DMS153 (cell line): ENCODE measurements around the gene DCTD.

ENCODE experiments used
- DNase-seq: peaks from one replicate; lab custom pipeline; 2025; lab: John Stamatoyannopoulos, UW

DCTD gene

GRCh38 chr4:182917182-182918043 is at the start of gene DCTD:
DCTD (minus strand) TSS chr4:182917386; CDS start chr4:182915568, 1,818 bp downstream.
- peak; percentile 55 for DNase-seq

GRCh38 chr4:182960746-182961145 is 43.6 kb upstream of the DCTD start:
- DNase-seq: no peak

- no peak for DNase-seq
Measured at GRCh38 chr4:182960228-182960627, 43.0 kb upstream of the DCTD start.

GRCh38 chr4:182955411-182955810 is 38.2 kb upstream of the DCTD start:
- no peak for DNase-seq

- no peak for DNase-seq
Measured at GRCh38 chr4:182944484-182945213, 27.5 kb upstream of the DCTD start.

- no peak for DNase-seq
Measured at GRCh38 chr4:182939680-182940079, 22.5 kb upstream of the DCTD start.

GRCh38 chr4:182938205-182938645 is 21.0 kb upstream of the DCTD start:
- DNase-seq: peak; percentile 19

- DNase-seq: no peak
Measured at GRCh38 chr4:182937268-182938204, 20.4 kb upstream of the DCTD start.

- DNase-seq: no peak
Measured at GRCh38 chr4:182932651-182933050, 15.5 kb upstream of the DCTD start.

GRCh38 chr4:182931691-182932345 is 14.6 kb upstream of the DCTD start:
- no peak for DNase-seq

- DNase-seq: no peak
Measured at GRCh38 chr4:182930889-182931288, 13.7 kb upstream of the DCTD start.

- DNase-seq: no peak
Measured at GRCh38 chr4:182929296-182929695, 12.1 kb upstream of the DCTD start.

- DNase-seq: no peak
Measured at GRCh38 chr4:182928061-182928460, 10.9 kb upstream of the DCTD start.

- no peak for DNase-seq
Measured at GRCh38 chr4:182927505-182927904, 10.3 kb upstream of the DCTD start.

GRCh38 chr4:182925855-182926254 is 8.7 kb upstream of the DCTD start:
- DNase-seq: no peak

GRCh38 chr4:182925298-182925757 is 8.1 kb upstream of the DCTD start:
- peak; percentile 84 for DNase-seq

GRCh38 chr4:182924497-182924896 is 7.3 kb upstream of the DCTD start:
- DNase-seq: no peak

- DNase-seq: no peak
Measured at GRCh38 chr4:182923796-182924340, 6.7 kb upstream of the DCTD start.

- no peak for DNase-seq
Measured at GRCh38 chr4:182923366-182923765, 6.2 kb upstream of the DCTD start.

GRCh38 chr4:182922501-182923284 is 5.5 kb upstream of the DCTD start:
- DNase-seq: peak; percentile 52
